ENCODE data around the gene IL12A.
A peak's percentile ranks its signal among the peaks of the same experiment; 100 is the strongest.

Gene IL12A

GRCh38 chr3:159989973-159990846 is 1.6 kb downstream of the IL12A start:
- no peak overlapping the region for H3K4me3 ChIP-seq (ENCODE audit: low read depth, low read length)
- DNase-seq (ENCODE audit: low read depth, low spot score), result no peak
- TF ChIP-seq CTCF (IDR thresholded peaks at IDR 0.05; ENCODE audit: low read depth, low read length), result no peak
- in situ Hi-C loops (cut with HindIII; ENCODE audit: low sequenced_read_pairs), result no loop called here

DNA sequence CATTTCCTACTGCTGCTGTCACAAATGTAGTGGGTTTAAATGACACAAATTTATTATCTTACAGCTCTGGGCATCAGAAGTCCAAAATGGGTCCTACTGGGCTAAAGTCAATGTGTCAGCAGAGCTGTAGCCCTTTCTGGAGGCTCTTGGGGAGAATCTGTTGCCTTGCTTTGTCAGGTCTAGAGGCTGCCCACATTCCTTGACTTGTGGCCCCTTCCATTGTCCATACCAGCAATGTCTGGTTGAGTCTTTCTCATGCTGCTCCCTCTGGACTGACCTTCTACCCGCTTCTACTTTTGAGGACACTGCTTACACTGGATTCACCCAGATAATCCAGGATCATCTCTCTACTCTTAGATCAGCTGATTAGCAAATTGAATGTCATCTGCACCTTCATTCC is 3.0 kb downstream of the IL12A start:
- TF ChIP-seq CTCF (IDR thresholded peaks at IDR 0.05; ENCODE audit: low read depth, low read length), result no peak
- in situ Hi-C loops (cut with HindIII; ENCODE audit: low sequenced_read_pairs), result no loop called here
- DNase-seq (ENCODE audit: low read depth, low spot score), result no peak
- no peak overlapping the region for H3K4me3 ChIP-seq (ENCODE audit: low read depth, low read length)

DNA sequence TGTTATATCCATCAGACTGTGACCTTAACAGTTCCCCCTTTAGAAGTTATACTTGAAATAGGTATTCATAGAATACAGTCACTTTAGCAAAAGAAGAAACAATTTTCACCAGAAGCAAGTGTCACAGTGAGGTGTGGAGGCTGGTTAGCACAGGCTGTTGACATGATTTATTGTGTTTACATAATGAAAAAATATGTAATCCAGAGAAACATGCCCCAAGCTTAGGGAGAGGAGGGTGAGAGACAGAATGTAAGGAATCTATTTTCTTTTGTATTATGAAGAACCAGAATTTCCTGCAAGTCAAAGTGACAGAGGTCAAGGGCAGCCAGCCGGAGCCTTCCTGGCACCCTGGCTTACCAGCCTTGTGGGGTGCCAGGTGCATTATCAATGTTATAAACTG is 4.0 kb downstream of the IL12A start:
- no peak overlapping the region for H3K4me3 ChIP-seq (ENCODE audit: low read depth, low read length)
- in situ Hi-C loops (cut with HindIII; ENCODE audit: low sequenced_read_pairs), result no loop called here
- TF ChIP-seq CTCF (IDR thresholded peaks at IDR 0.05; ENCODE audit: low read depth, low read length), result no peak
- DNase-seq (ENCODE audit: low read depth, low spot score), result no peak

DNA sequence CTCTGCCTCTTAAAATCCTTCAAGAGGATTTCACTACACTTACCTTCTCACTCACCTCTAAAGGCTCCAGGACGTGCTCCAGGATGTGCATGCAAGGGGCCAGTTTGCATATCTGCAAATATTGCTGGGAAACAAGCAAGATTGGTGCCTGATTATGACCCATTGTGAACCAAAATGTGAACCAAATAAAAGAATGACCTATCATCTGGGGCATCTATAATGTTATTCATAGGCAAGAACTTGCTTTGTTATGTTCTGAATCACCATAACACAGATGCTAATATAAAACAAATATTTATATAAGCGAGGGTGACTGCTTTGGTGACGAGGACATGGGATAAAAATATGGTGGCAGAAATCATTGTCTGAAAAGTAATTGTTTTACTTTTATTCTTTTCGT is 5.5 kb downstream of the IL12A start:
- in situ Hi-C loops (cut with HindIII; ENCODE audit: low sequenced_read_pairs), result no loop called here

DNA sequence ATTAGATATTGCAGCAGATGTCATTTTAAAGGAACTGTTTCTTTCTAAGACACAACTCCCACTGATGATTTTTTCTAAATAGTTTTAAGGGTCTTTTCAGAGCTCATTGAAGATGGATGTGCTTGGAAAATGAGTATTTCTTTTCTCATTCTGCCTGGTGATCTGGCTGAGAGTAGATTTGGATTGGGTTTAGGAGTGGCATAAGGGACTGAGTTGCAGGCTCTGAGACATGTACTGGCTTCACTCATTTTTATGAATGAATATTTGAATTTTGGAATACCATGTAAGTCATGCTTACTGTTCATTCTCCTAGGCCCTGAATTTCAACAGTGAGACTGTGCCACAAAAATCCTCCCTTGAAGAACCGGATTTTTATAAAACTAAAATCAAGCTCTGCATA is 6.5 kb downstream of the IL12A start:
- H3K4me3 ChIP-seq (ENCODE audit: low read depth, low read length), result no peak overlapping the region
- in situ Hi-C loops (cut with HindIII; ENCODE audit: low sequenced_read_pairs), result no loop called here
- no peak for TF ChIP-seq CTCF (IDR thresholded peaks at IDR 0.05; ENCODE audit: low read depth, low read length)
- DNase-seq (ENCODE audit: low read depth, low spot score), result no peak

More for the DNA sequence above, 5.5 kb downstream of the IL12A start:
- DNase-seq (ENCODE audit: low read depth, low spot score), result no peak
- TF ChIP-seq CTCF (IDR thresholded peaks at IDR 0.05; ENCODE audit: low read depth, low read length), result no peak
- no peak overlapping the region for H3K4me3 ChIP-seq (ENCODE audit: low read depth, low read length)

GRCh38 chr3:159996018-159996417 is 7.4 kb downstream of the IL12A start:
- peak; percentile 42 for DNase-seq (ENCODE audit: low read depth, low spot score)

More at GRCh38 chr3:159996018-159996417, 7.4 kb downstream of the IL12A start:
- in situ Hi-C loops (cut with HindIII; ENCODE audit: low sequenced_read_pairs), result no loop called here
- no peak for TF ChIP-seq CTCF (IDR thresholded peaks at IDR 0.05; ENCODE audit: low read depth, low read length)
- no peak overlapping the region for H3K4me3 ChIP-seq (ENCODE audit: low read depth, low read length)
